Neural crest cell (in vitro differentiated cells): ENCODE data around the gene DEAF1. TPM values are rescaled to one million over a fixed set of nuclear protein-coding genes. Genes with fewer than 3 reads are reported as not detected.

Source experiments
- DNase-seq: peaks from one replicate; pipeline ENCODE4 v3.0.0; 2021; ENCODE audit warnings: low read depth, mixed read lengths, low spot score
- H3K27ac Mint-ChIP-seq: one replicate; pipeline ENCODE4 v1.8.0; 2021; ENCODE audit warnings: mild to moderate bottlenecking, mixed read lengths; ENCODE audit not compliant: unreplicated experiment
- H3K27me3 Mint-ChIP-seq: 2 replicates; pipeline ENCODE4 v1.8.0; 2021; ENCODE audit warnings: low read depth, mild to moderate bottlenecking, mixed read lengths
- H3K36me3 Mint-ChIP-seq: 2 replicates; pipeline ENCODE4 v1.8.0; 2021; ENCODE audit warnings: low read depth, mild to moderate bottlenecking, mixed read lengths
- H3K4me1 Mint-ChIP-seq: 2 replicates; pipeline ENCODE4 v1.8.0; 2021; ENCODE audit warnings: mixed read lengths
- H3K4me3 Mint-ChIP-seq: one replicate; pipeline ENCODE4 v1.8.0; 2021; ENCODE audit warnings: mild to moderate bottlenecking, mixed read lengths
- H3K9me3 Mint-ChIP-seq: 2 replicates; pipeline ENCODE4 v1.8.0; 2021; ENCODE audit warnings: mixed read lengths
- CTCF ChIP-seq: fragments of 200-600 bp; sonication (generic); conservative IDR thresholded peaks from 2 replicates; pipeline ENCODE4 v1.5.0; 2021; ENCODE audit warnings: antibody characterized with exemption, mild to moderate bottlenecking
- total RNA-seq: library from RNA; stranded (reverse); gene quantifications from 2 replicates; pipeline ENCODE4 v1.2.1, GENCODE V29; 2021

Gene DEAF1
- total RNA-seq, 1 donor from 2014 or later = 60.9 TPM

GRCh38 chr11:623349-623869 lies 71.6 kb downstream of the DEAF1 start:
- DNase-seq = no peak
- no peak for TF ChIP-seq CTCF
- Mint-ChIP-seq H3K27ac (no peak overlapping the region), H3K36me3 (peaks cover 5% of the 10 kb centered on the region), H3K27me3 (peaks cover 28% of the 10 kb centered on the region), H3K9me3 (no peaks in the 10 kb centered on the region), H3K4me1 (peaks cover 6% of the 10 kb centered on the region), H3K4me3 (no peak overlapping the region)

GRCh38 chr11:621838-622237 lies 73.2 kb downstream of the DEAF1 start:
- DNase-seq = no peak
- Mint-ChIP-seq H3K9me3 (no peaks in the 10 kb centered on the region), H3K27ac (no peak overlapping the region), H3K36me3 (no peaks in the 10 kb centered on the region), H3K27me3 (peaks cover 17% of the 10 kb centered on the region), H3K4me1 (no peaks in the 10 kb centered on the region), H3K4me3 (no peak overlapping the region)
- no peak for TF ChIP-seq CTCF

GRCh38 chr11:620935-621814 lies 73.8 kb downstream of the DEAF1 start:
- no peaks in the 10 kb centered on the region for H3K4me1 Mint-ChIP-seq
- no peak overlapping the region for H3K4me3 Mint-ChIP-seq
- TF ChIP-seq CTCF = no peak

GRCh38 chr11:620201-620600 lies 74.8 kb downstream of the DEAF1 start:
- Mint-ChIP-seq H3K27me3 (peaks cover 8% of the 10 kb centered on the region), H3K9me3 (no peaks in the 10 kb centered on the region), H3K4me3 (no peak overlapping the region), H3K4me1 (peaks cover 8% of the 10 kb centered on the region), H3K27ac (no peak overlapping the region), H3K36me3 (no peaks in the 10 kb centered on the region)
- TF ChIP-seq CTCF = no peak
- no peak for DNase-seq

More at GRCh38 chr11:620935-621814, 73.8 kb downstream of the DEAF1 start:
- Mint-ChIP-seq H3K27me3 (peaks cover 15% of the 10 kb centered on the region), H3K9me3 (no peaks in the 10 kb centered on the region), H3K36me3 (no peaks in the 10 kb centered on the region), H3K27ac (no peak overlapping the region)
- no peak for DNase-seq

GRCh38 chr11:619628-620050 lies 75.4 kb downstream of the DEAF1 start:
- TF ChIP-seq CTCF = no peak
- no peaks in the 10 kb centered on the region for H3K36me3 Mint-ChIP-seq
- H3K9me3 Mint-ChIP-seq = no peaks in the 10 kb centered on the region
- no peak overlapping the region for H3K27ac Mint-ChIP-seq
- no peak overlapping the region for H3K4me3 Mint-ChIP-seq
- H3K27me3 Mint-ChIP-seq = peaks cover 8% of the 10 kb centered on the region
- H3K4me1 Mint-ChIP-seq = peaks cover 8% of the 10 kb centered on the region
- DNase-seq = no peak
